Muscle of leg (tissue), 11 donors: ENCODE data around the gene HIPK2. TPM values are rescaled to one million over a fixed set of nuclear protein-coding genes. Genes with fewer than 3 reads are reported as not detected.
"Not testable (repeated sequence)": the region's sequence is repeated elsewhere in the genome, so short reads cannot be mapped to it uniquely, and the experiment has no call there.

ENCODE experiments used
- DNase-seq: peaks from one replicate; pipeline ENCODE4 v3.0.0; 2013
- H3K27ac ChIP-seq: one replicate; pipeline ENCODE4 v1.5.1; 2013; ENCODE audit warnings: mild to moderate bottlenecking, low read length, control low read depth
- H3K27me3 ChIP-seq: one replicate; pipeline ENCODE4 v1.6.1; 2013; ENCODE audit warnings: low read length; ENCODE audit not compliant: control insufficient read depth, insufficient read depth
- H3K36me3 ChIP-seq: one replicate; pipeline ENCODE4 v1.6.1; 2013; ENCODE audit warnings: low read length; ENCODE audit not compliant: control insufficient read depth, insufficient read depth
- H3K4me1 ChIP-seq: one replicate; pipeline ENCODE4 v1.6.1; 2013; ENCODE audit warnings: low read length; ENCODE audit not compliant: control insufficient read depth, insufficient read depth
- H3K4me3 ChIP-seq: one replicate; pipeline ENCODE4 v1.5.1; 2013; ENCODE audit warnings: low read length, control low read depth
- H3K9me3 ChIP-seq: replicated peaks from 2 replicates; pipeline ENCODE4 v1.6.1; 2013; ENCODE audit warnings: low read depth, low read length; ENCODE audit not compliant: control insufficient read depth
- WGBS: methylation state at CpG from one replicate; pipeline ENCODE4 v1.1.5; 2013; ENCODE audit warnings: missing lambda C conversion rate; ENCODE audit not compliant: insufficient coverage; 5-methylcytosine and 5-hydroxymethylcytosine counted together
- polyA plus RNA-seq, 8 donors: library from polyadenylated mRNA; unstranded; fragments of 120-200 nt; gene quantifications; one replicate each; pipeline versions ENCODE4 v1.2.1 to v1.2.3, GENCODE V29; 2013; ENCODE audit warnings: inconsistent platforms in 1 of 8, low replicate concordance in 1 of 8; ENCODE audit not compliant: insufficient read length in 8 of 8, insufficient read depth in 1 of 8
- total RNA-seq: library from RNA; stranded (reverse); fragments of 120-200 nt; gene quantifications from one replicate; pipeline ENCODE4 v1.2.4, GENCODE V29; 2013

The HIPK2 gene
- total and polyA plus RNA-seq, 9 donors: 6.6 to 14.2 (median 10.3) TPM

DNA sequence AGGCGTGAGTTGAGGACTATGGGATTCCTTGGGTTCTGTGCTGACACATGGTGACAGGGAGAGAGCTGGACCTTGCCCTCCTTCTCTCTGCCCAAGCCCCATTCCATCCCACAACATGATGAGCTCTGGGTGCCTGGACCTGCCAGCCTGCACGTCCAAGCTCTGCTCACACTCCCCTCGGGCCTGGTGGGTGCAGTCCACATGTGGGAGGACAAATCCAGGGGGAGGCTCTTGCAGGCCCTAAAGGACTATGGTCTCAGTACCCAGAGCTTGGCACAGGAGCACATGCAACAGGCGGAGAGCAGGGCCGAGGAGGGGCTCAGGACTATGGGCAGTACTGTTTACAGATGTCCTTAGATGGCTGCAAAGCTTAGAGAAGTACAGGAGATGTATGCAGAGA, 162.9 kb downstream of the HIPK2 start:
- Histone ChIP-seq H3K36me3 (peaks cover 46% of the 10 kb centered on the region), H3K4me1 (peaks cover 9% of the 10 kb centered on the region)
- DNase-seq: no peak

DNA sequence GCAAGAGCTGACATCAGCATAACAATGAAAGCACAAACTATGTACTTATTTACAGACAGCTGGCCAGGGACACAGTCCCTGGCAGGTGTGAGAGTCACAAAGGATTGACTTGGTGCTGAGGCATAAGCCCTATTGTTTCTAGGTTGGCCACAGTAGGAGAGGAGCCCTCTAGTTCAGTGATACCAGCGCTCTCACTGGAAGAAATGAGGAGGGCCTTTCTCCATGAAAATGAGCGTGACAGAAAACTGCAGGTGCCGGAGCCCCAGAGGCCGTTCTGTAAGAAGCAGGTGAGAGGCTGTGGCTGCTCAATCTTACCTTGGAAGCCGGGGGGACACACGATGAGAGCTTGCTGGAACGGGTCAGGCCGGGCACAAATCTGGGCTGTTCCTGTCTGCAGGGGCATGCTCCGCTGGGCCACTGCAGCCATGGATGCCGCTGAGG, 163.8 kb downstream of the HIPK2 start:
- Histone ChIP-seq H3K4me1 (peaks cover 3% of the 10 kb centered on the region), H3K36me3 (peaks cover 45% of the 10 kb centered on the region), H3K27ac (no peak overlapping the region), H3K9me3 (no peaks in the 10 kb centered on the region), H3K27me3 (no peaks in the 10 kb centered on the region), H3K4me3 (no peak overlapping the region)
- 83% methylated on average over 9 of the region's 10 CpGs for WGBS
- no peak for DNase-seq

More for the DNA sequence above, 162.9 kb downstream of the HIPK2 start:
- 89% methylated on average over 4 of the region's 5 CpGs for whole genome bisulfite sequencing
- Histone ChIP-seq H3K4me3 (no peak overlapping the region), H3K9me3 (no peaks in the 10 kb centered on the region), H3K27ac (no peak overlapping the region), H3K27me3 (no peaks in the 10 kb centered on the region)

DNA sequence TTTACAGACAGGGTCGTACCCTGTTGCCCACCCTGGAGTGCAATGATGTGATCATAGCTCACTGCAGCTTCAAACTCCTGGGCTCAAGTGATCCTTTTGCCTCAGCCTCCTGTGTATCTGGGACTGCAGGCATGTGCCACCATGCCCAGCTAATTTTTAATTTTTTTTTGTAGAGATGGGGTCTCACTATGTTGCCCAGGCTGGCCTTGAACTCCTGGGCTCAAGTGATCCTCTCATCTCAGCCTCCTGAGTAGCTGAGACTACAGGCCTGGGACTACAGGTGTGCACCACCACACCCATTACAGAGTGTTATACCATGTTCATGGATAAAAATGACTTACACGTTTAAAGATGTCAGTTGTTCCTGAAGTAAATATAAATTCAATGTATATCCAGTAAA, 166.2 kb downstream of the HIPK2 start:
- H3K27ac ChIP-seq, H3K9me3 ChIP-seq, DNase-seq, H3K4me3 ChIP-seq, H3K4me1 ChIP-seq, H3K27me3 ChIP-seq: not testable (repeated sequence)
- WGBS: no CpG with 5 or more reads among the region's 2 CpGs
- peaks cover 33% of the 10 kb centered on the region for H3K36me3 ChIP-seq

GRCh38 chr7:139610595-139610994, 167.2 kb downstream of the HIPK2 start:
- Histone ChIP-seq H3K4me1 (no peaks in the 10 kb centered on the region), H3K36me3 (peaks cover 28% of the 10 kb centered on the region), H3K27me3 (no peaks in the 10 kb centered on the region), H3K4me3 (no peak overlapping the region), H3K9me3 (no peaks in the 10 kb centered on the region), H3K27ac (no peak overlapping the region)
- 75% methylated on average over 3 of the region's 5 CpGs for WGBS
- no peak for DNase-seq

- 87% methylated on average over 5 of the region's 5 CpGs for WGBS
- H3K36me3 ChIP-seq: peaks cover 30% of the 10 kb centered on the region
- no peak overlapping the region for H3K4me3 ChIP-seq
- no peaks in the 10 kb centered on the region for H3K4me1 ChIP-seq
- no peak overlapping the region for H3K27ac ChIP-seq
- H3K27me3 ChIP-seq: no peaks in the 10 kb centered on the region
- H3K9me3 ChIP-seq: no peaks in the 10 kb centered on the region
- no peak for DNase-seq
Measured at GRCh38 chr7:139603896-139604295, 173.9 kb downstream of the HIPK2 start.

DNA sequence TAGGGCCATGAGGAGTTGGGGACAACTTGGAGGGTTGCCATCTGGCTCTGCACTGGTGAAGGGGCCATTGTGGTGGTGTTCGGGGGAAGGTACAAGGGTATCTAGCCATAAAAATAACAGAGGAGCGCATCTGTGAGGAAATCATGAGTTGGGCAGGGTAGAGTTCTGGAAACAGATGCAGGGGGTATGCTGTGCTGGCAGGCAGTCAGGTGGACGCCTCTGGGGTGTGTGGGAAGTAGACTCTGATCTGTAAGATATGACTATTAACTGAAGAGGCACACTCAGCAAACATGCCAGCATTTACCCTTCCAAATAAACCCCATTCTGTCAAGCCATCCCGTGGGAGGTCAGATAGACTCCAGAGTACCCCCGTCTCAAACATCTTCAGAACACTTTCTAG, 174.5 kb downstream of the HIPK2 start:
- DNase-seq: no peak
- Histone ChIP-seq H3K9me3 (no peaks in the 10 kb centered on the region), H3K36me3 (peaks cover 30% of the 10 kb centered on the region), H3K27me3 (no peaks in the 10 kb centered on the region), H3K4me3 (no peak overlapping the region), H3K4me1 (no peaks in the 10 kb centered on the region), H3K27ac (no peak overlapping the region)
- 64% methylated on average over 3 of the region's 5 CpGs for WGBS

- no peaks in the 10 kb centered on the region for H3K27me3 ChIP-seq
- DNase-seq: peak; percentile 46
- WGBS: 67% methylated on average over 4 of the region's 7 CpGs
- H3K36me3 ChIP-seq: peaks cover 31% of the 10 kb centered on the region
- H3K4me3 ChIP-seq: no peak overlapping the region
- no peaks in the 10 kb centered on the region for H3K4me1 ChIP-seq
- H3K27ac ChIP-seq: no peak overlapping the region
- H3K9me3 ChIP-seq: no peaks in the 10 kb centered on the region
Measured at GRCh38 chr7:139602143-139602722, 175.6 kb downstream of the HIPK2 start.

DNA sequence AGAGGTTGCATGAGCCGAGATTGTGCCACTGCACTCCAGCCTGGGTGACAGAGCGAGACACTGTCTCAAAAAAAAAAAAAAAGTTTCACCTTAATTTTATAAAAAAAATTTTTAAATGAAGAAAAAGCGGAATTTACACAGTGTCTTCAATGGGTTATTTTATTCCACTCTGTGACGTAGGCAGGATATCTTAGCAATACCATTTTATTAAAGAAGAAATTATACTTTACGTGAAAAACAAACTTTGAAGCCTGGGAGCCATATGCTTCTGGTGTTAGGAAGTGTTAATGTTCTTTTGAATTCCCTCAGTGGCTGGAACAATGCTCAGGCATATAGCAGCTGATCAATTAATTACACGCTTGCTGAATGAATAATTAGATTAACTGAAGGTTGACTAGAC, 176.6 kb downstream of the HIPK2 start:
- Histone ChIP-seq H3K36me3 (peaks cover 39% of the 10 kb centered on the region), H3K4me1 (no peaks in the 10 kb centered on the region)
- no CpG with 5 or more reads among the region's 6 CpGs for WGBS

DNA sequence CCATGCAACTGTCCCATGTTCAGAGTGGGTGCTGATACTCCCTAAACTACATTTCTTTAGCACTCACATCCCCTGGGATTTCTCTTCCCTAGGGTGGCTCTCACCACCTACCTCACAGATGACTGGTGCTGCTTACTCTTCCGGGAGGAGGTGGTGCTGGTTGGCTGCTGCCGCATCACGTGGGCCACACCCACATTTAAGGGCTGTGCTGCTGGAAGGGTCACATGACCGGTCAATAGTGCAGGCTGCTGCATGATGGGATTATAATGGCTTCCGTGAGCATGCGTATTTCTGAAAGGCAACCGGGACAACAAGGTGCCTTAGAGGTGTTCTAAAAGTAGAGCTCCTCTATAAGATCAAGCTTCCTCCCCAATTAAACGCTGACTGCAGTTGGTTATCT, 177.5 kb downstream of the HIPK2 start:
- no peak for DNase-seq
- no peaks in the 10 kb centered on the region for H3K4me1 ChIP-seq
- no peak overlapping the region for H3K27ac ChIP-seq
- 87% methylated on average over 3 of the region's 8 CpGs for WGBS
- no peaks in the 10 kb centered on the region for H3K27me3 ChIP-seq
- H3K36me3 ChIP-seq: peaks cover 46% of the 10 kb centered on the region
- no peak overlapping the region for H3K4me3 ChIP-seq
- H3K9me3 ChIP-seq: no peaks in the 10 kb centered on the region

More for the DNA sequence above, 176.6 kb downstream of the HIPK2 start:
- Histone ChIP-seq H3K27me3 (no peaks in the 10 kb centered on the region), H3K4me3 (no peak overlapping the region), H3K27ac (no peak overlapping the region), H3K9me3 (no peaks in the 10 kb centered on the region)
- DNase-seq: no peak

- H3K27ac ChIP-seq: no peak overlapping the region
Measured at GRCh38 chr7:139598642-139599041, 179.2 kb downstream of the HIPK2 start.

GRCh38 chr7:139597028-139597427, 180.8 kb downstream of the HIPK2 start:
- 72% methylated on average over 4 of the region's 5 CpGs for WGBS
- H3K27ac ChIP-seq: no peak overlapping the region
- no peaks in the 10 kb centered on the region for H3K9me3 ChIP-seq
- H3K4me1 ChIP-seq: no peaks in the 10 kb centered on the region
- H3K4me3 ChIP-seq: no peak overlapping the region
- no peaks in the 10 kb centered on the region for H3K27me3 ChIP-seq
- DNase-seq: no peak
- H3K36me3 ChIP-seq: peaks cover 55% of the 10 kb centered on the region

More at GRCh38 chr7:139598642-139599041, 179.2 kb downstream of the HIPK2 start:
- Histone ChIP-seq H3K27me3 (no peaks in the 10 kb centered on the region), H3K36me3 (peaks cover 52% of the 10 kb centered on the region), H3K4me3 (no peak overlapping the region), H3K4me1 (no peaks in the 10 kb centered on the region), H3K9me3 (no peaks in the 10 kb centered on the region)
- DNase-seq: no peak
- no CpG with 5 or more reads among the region's 1 CpG for WGBS
